PC-3 (cell line): ENCODE results near the gene RGS9BP.

ENCODE experiments used
- EZH2 ChIP-seq: fragments of 300-600 bp; sonication (generic); IDR thresholded peaks from one replicate; pipeline ENCODE4 v1.6.1; 2017; ENCODE audit warnings: antibody characterized with exemption, mild to moderate bottlenecking, low read length; ENCODE audit not compliant: unreplicated experiment
- TF ChIP-seq, protein P1 (sequence below): fragments of 300-600 bp; sonication (generic); conservative IDR thresholded peaks from 2 replicates; pipeline ENCODE4 v1.5.1; 2017; ENCODE audit warnings: antibody characterized with exemption, low read depth, mild to moderate bottlenecking, low read length

GRCh38 chr19:32650671-32651070, 25.0 kb upstream of the RGS9BP start:
- TF ChIP-seq, protein P1, sequence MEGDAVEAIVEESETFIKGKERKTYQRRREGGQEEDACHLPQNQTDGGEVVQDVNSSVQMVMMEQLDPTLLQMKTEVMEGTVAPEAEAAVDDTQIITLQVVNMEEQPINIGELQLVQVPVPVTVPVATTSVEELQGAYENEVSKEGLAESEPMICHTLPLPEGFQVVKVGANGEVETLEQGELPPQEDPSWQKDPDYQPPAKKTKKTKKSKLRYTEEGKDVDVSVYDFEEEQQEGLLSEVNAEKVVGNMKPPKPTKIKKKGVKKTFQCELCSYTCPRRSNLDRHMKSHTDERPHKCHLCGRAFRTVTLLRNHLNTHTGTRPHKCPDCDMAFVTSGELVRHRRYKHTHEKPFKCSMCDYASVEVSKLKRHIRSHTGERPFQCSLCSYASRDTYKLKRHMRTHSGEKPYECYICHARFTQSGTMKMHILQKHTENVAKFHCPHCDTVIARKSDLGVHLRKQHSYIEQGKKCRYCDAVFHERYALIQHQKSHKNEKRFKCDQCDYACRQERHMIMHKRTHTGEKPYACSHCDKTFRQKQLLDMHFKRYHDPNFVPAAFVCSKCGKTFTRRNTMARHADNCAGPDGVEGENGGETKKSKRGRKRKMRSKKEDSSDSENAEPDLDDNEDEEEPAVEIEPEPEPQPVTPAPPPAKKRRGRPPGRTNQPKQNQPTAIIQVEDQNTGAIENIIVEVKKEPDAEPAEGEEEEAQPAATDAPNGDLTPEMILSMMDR, result no peak
- no peak for TF ChIP-seq EZH2
